Endothelial cell (in vitro differentiated cells): Measurements from ENCODE around the gene ACAT1. TPM values are rescaled to one million over a fixed set of nuclear protein-coding genes. Genes with fewer than 3 reads are reported as not detected.

ENCODE experiments used
- DNase-seq: peaks from one replicate; pipeline ENCODE4 v3.0.0; 2021; ENCODE audit warnings: low spot score
- H3K27ac Mint-ChIP-seq: one replicate; pipeline ENCODE4 v1.8.0; 2021; ENCODE audit warnings: mixed read lengths, inconsistent platforms; ENCODE audit not compliant: unreplicated experiment
- H3K27me3 Mint-ChIP-seq: one replicate; pipeline ENCODE4 v1.8.0; 2021; ENCODE audit warnings: mild to moderate bottlenecking, moderate library complexity, mixed read lengths, inconsistent platforms; ENCODE audit not compliant: unreplicated experiment
- H3K36me3 Mint-ChIP-seq: one replicate; pipeline ENCODE4 v1.8.0; 2021; ENCODE audit warnings: mild to moderate bottlenecking, low read depth, mixed read lengths, inconsistent platforms; ENCODE audit not compliant: unreplicated experiment
- H3K4me1 Mint-ChIP-seq: one replicate; pipeline ENCODE4 v1.8.0; 2021; ENCODE audit warnings: mild to moderate bottlenecking, mixed read lengths, inconsistent platforms; ENCODE audit not compliant: unreplicated experiment
- H3K4me3 Mint-ChIP-seq: one replicate; pipeline ENCODE4 v1.8.0; 2021; ENCODE audit warnings: mild to moderate bottlenecking, mixed read lengths, inconsistent platforms; ENCODE audit not compliant: unreplicated experiment
- H3K9me3 Mint-ChIP-seq: one replicate; pipeline ENCODE4 v1.8.0; 2021; ENCODE audit warnings: mixed read lengths, inconsistent platforms; ENCODE audit not compliant: unreplicated experiment
- CTCF ChIP-seq: fragments of 200-600 bp; sonication (generic); IDR thresholded peaks from one replicate; pipeline ENCODE4 v1.5.0; 2021; ENCODE audit warnings: antibody characterized with exemption; ENCODE audit not compliant: unreplicated experiment
- total RNA-seq: library from RNA; stranded (reverse); fragmentation: NEBNext Ultra II Directional; extraction: Animal tissue kit (Norgen Biotek cat#: 25700); gene quantifications from one replicate; pipeline ENCODE4 v1.2.1, GENCODE V29; 2021; ENCODE audit not compliant: unreplicated experiment

ACAT1 gene
- total RNA-seq, 1 donor from 2014 or later: 26.2 TPM

GRCh38 chr11:108193725-108194124 lies 72.4 kb downstream of the ACAT1 start:
- no peaks in the 10 kb centered on the region for H3K4me1 Mint-ChIP-seq
- H3K9me3 Mint-ChIP-seq: no peaks in the 10 kb centered on the region
- peaks cover 9% of the 10 kb centered on the region for H3K36me3 Mint-ChIP-seq
- DNase-seq: no peak
- H3K27me3 Mint-ChIP-seq: no peaks in the 10 kb centered on the region
- no peak overlapping the region for H3K4me3 Mint-ChIP-seq
- no peak for TF ChIP-seq CTCF
- no peak overlapping the region for H3K27ac Mint-ChIP-seq

- Mint-ChIP-seq H3K27ac (no peak overlapping the region), H3K4me1 (no peaks in the 10 kb centered on the region), H3K9me3 (no peaks in the 10 kb centered on the region), H3K36me3 (no peaks in the 10 kb centered on the region), H3K4me3 (no peak overlapping the region), H3K27me3 (no peaks in the 10 kb centered on the region)
- TF ChIP-seq CTCF: no peak
- no peak for DNase-seq
Measured at GRCh38 chr11:108196901-108197300, 75.5 kb downstream of the ACAT1 start.

Other genes starting within 250 kb of the ACAT1 start
- 2.4 TPM for gene RAB39A, start 193.1 kb upstream of the ACAT1 start, total RNA-seq
- 38.9 TPM for gene CUL5, start 112.7 kb upstream of the ACAT1 start, total RNA-seq
- gene NPAT, start 101.1 kb downstream of the ACAT1 start, total RNA-seq: 15.7 TPM
- gene ATM, start 101.5 kb downstream of the ACAT1 start, total RNA-seq: 51.5 TPM